Activated naive CD4-positive, alpha-beta T cell treated with anti-CD3 and anti-CD28 coated beads, Interleukin-2, amount 10 ng/mL, durations not matched to agents 5 hours and 36 hours (primary cell): Measurements from ENCODE around the gene TMEM201. TPM values are rescaled to one million over a fixed set of nuclear protein-coding genes. Genes with fewer than 3 reads are reported as not detected.

Source experiments
- total RNA-seq, 2 experiments: library from RNA; stranded (reverse); gene quantifications; one replicate each; pipeline ENCODE4 v1.2.3, GENCODE V29; 2021

The TMEM201 gene
- 10 to 100 TPM; 13.3 to 14.1 TPM for total RNA-seq

GRCh38 chr1:9588551-9589143 lies at the start of gene TMEM201:
Gene TMEM201, plus strand, starts transcription at chr1:9588911. Its CDS starts 20 bp downstream, at chr1:9588931.

GRCh38 chr1:9539165-9539828 lies 49.4 kb upstream of the TMEM201 start, which contains the start of gene SLC25A33:
Gene SLC25A33, plus strand, starts transcription at chr1:9539465. Its CDS starts 227 bp downstream, at chr1:9539692.

GRCh38 chr1:9651565-9652378 lies 63.1 kb downstream of the TMEM201 start, which contains the start of gene PIK3CD:
Gene PIK3CD, plus strand, starts transcription at chr1:9651731. Its CDS starts 58,725 bp downstream, at chr1:9710456.

Other genes starting within 250 kb of the TMEM201 start
- 1 to 10 TPM; 3.0 to 3.5 TPM for gene SLC25A33, start 49.4 kb upstream of the TMEM201 start, total RNA-seq
- gene PIK3CD, start 62.8 kb downstream of the TMEM201 start, total RNA-seq, result 100 to 1,000 TPM; 226 to 231 TPM
- 100 to 1,000 TPM in 1 of 2 experiments, 10 to 100 TPM in 1; 96.0 to 101 TPM for gene CLSTN1, start 235.1 kb downstream of the TMEM201 start, total RNA-seq